ENCODE data around the gene MBNL2. TPM values are rescaled to one million over a fixed set of nuclear protein-coding genes. Genes with fewer than 3 reads are reported as not detected.

The MBNL2 gene
- total and polyA plus RNA-seq, 4 donors: 13.3 to 108 (median 39.3) TPM

DNA sequence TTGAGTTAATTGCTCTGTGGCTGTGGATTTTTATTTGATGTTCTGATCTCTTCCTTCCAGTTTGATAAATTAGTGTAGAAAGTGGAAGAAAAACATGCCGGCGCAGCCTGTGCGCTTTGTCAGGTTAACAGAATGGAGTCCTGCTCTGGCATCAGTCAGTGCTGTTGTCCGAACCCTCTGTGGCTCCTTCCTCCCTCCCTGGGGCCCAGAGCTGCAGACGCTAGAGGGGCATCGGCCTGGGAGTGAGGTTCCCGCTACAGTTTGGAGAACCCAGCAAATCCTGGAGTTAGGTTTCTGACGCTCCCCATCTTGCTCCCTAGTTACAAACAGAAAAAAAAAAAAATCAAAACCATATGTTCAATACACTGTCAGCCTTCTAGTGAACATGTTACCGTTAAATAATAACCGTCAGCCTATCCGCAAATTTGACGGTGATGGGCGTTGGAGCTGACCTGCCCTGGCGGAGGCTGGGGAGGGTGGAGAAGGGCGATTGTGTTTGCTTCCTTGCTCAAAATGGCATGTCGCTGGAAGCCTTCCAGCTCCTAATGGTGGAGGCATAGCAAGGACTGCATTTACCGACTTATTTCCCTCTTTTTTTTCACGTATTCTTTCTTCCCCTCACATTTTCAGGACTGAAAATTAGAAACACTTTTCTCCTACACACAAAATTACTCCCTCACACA is 13.6 kb downstream of the MBNL2 start:
- H3K9me3 ChIP-seq (ENCODE audit: control insufficient read depth in 4 of 4, insufficient read depth in 3 of 4, low read length in 3 of 4): peaks cover 0 to 1% (median 0%) of the 10 kb centered on the region in 4 donors
- H3K4me3 ChIP-seq: no peak overlapping the region
- H3K27me3 ChIP-seq (ENCODE audit: control insufficient read depth in 3 of 3, insufficient read depth in 3 of 3, low read length in 2 of 3): no peaks in the 10 kb centered on the region
- TF ChIP-seq CTCF (IDR thresholded peaks at IDR 0.05; ENCODE audit: control extremely low read depth, extremely low read depth): no peak
- H3K9ac ChIP-seq (ENCODE audit: insufficient read depth in 1 of 2, low read length in 2 of 2): peak overlapping the region in 1 of 2 donors; percentile 40
- WGBS, 2 donors: 66 to 80% methylated on average over 18 of the region's 18 CpGs
- ATAC-seq (ENCODE audit: insufficient read depth, low FRiP score) (no peak), DNase-seq (peak in 2 of 3 donors; percentile 56 to 67)
- peak overlapping the region; percentile 17 to 86 for H3K27ac ChIP-seq (ENCODE audit: low read depth in 1 of 2, low read length in 1 of 2)
- H3K4me1 ChIP-seq (ENCODE audit: control insufficient read depth in 5 of 5, insufficient read depth in 5 of 5, low read length in 5 of 5): peaks cover 34 to 92% (median 49%) of the 10 kb centered on the region in 5 donors
- peaks cover 0 to 14% (median 7%) of the 10 kb centered on the region in 4 donors for H3K36me3 ChIP-seq (ENCODE audit: control insufficient read depth in 4 of 4, insufficient read depth in 4 of 4, low read length in 4 of 4)

DNA sequence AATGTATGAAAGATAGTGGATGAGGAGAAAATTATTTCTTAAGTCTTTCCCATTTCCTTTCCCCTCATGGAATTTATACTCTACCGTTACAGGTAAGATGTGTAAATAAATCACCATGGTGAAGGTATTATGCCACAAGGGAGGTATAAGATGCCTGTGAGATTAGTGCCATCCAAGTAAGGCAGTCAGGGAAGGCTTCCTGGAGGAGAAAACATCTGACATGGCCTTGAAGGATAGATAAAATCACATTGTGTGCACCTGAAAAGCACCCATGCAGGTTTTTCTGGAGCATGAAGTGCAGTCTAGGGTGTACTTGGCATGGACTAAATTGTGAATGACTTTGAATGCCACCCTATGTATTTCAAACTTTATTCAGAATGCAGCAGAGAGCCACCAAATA is 15.3 kb downstream of the MBNL2 start:
- TF ChIP-seq CTCF (IDR thresholded peaks at IDR 0.05; ENCODE audit: control extremely low read depth, extremely low read depth): no peak
- no peak for ATAC-seq (ENCODE audit: insufficient read depth, low FRiP score)
- H3K27me3 ChIP-seq (ENCODE audit: control insufficient read depth in 3 of 3, insufficient read depth in 3 of 3, low read length in 2 of 3): no peaks in the 10 kb centered on the region
- H3K4me1 ChIP-seq (ENCODE audit: control insufficient read depth in 5 of 5, insufficient read depth in 5 of 5, low read length in 5 of 5): peaks cover 37 to 87% (median 49%) of the 10 kb centered on the region in 5 donors
- no peak for DNase-seq
- no peak overlapping the region for H3K4me3 ChIP-seq
- 70 to 81% methylated on average over 1 of the region's 1 CpG for WGBS, 2 donors
- no peak overlapping the region for H3K27ac ChIP-seq (ENCODE audit: low read depth in 1 of 2, low read length in 1 of 2)
- H3K36me3 ChIP-seq (ENCODE audit: control insufficient read depth in 4 of 4, insufficient read depth in 4 of 4, low read length in 4 of 4): peaks cover 0 to 17% (median 8%) of the 10 kb centered on the region in 4 donors
- no peak overlapping the region for H3K9ac ChIP-seq (ENCODE audit: insufficient read depth in 1 of 2, low read length in 2 of 2)
- no peaks in the 10 kb centered on the region for H3K9me3 ChIP-seq (ENCODE audit: control insufficient read depth in 4 of 4, insufficient read depth in 3 of 4, low read length in 3 of 4)

DNA sequence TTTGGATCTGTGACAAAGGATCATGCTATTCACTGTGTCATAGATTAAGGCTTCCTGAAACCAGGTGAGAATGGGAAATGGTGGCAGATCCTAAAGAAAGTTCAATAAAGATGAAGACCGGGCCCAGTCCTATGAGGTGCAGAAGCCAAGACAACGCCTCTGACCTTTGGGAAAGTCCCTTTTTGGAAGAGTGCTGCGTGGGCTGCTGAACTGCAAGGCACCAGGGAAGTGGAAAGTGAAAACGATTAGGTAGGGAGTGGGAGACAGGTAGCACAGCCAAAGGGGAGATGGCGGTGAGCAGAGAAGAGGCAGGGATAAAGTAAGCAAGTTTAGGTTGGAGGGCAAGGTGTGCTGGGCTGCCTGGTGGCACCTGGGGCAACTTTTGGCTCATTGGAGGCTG is 16.3 kb downstream of the MBNL2 start:
- Histone ChIP-seq H3K9ac (ENCODE audit: insufficient read depth in 1 of 2, low read length in 2 of 2) (no peak overlapping the region), H3K36me3 (ENCODE audit: control insufficient read depth in 4 of 4, insufficient read depth in 4 of 4, low read length in 4 of 4) (peaks cover 0 to 17% (median 8%) of the 10 kb centered on the region in 4 donors), H3K4me1 (ENCODE audit: control insufficient read depth in 5 of 5, insufficient read depth in 5 of 5, low read length in 5 of 5) (peaks cover 40 to 86% (median 48%) of the 10 kb centered on the region in 5 donors), H3K27ac (ENCODE audit: low read depth in 1 of 2, low read length in 1 of 2) (peak overlapping the region; percentile 13 to 40), H3K9me3 (ENCODE audit: control insufficient read depth in 4 of 4, insufficient read depth in 3 of 4, low read length in 3 of 4) (no peaks in the 10 kb centered on the region), H3K4me3 (no peak overlapping the region), H3K27me3 (ENCODE audit: control insufficient read depth in 3 of 3, insufficient read depth in 3 of 3, low read length in 2 of 3) (no peaks in the 10 kb centered on the region)
- WGBS, 2 donors: 81 to 86% methylated on average over 5 of the region's 5 CpGs
- TF ChIP-seq CTCF (IDR thresholded peaks at IDR 0.05; ENCODE audit: control extremely low read depth, extremely low read depth): no peak
- ATAC-seq (ENCODE audit: insufficient read depth, low FRiP score): no peak
- no peak for DNase-seq
